Activated naive CD4-positive, alpha-beta T cell treated with anti-CD3 and anti-CD28 coated beads, Interleukin-2, amount 10 ng/mL, durations not matched to agents 7 days and 5 days (primary cell): ENCODE measurements around the gene N4BP2L2.
"Not testable (repeated sequence)": the region's sequence is repeated elsewhere in the genome, so short reads cannot be mapped to it uniquely, and the experiment has no call there.

ENCODE experiments used
- CTCF ChIA-PET: fragments of 350-600 bp; sonication (Branson Sonifier 250); formaldehyde crosslinking; loops from one replicate; lab custom pipeline; 2021; ENCODE audit warnings: antibody characterized with exemption; lab: Charles Lee
- DNase-seq: peaks from one replicate; pipeline ENCODE4 v3.0.0-alpha.2; 2020
- H3K27ac Mint-ChIP-seq: one replicate; pipeline ENCODE4 v1.8.0; 2021; ENCODE audit warnings: mild to moderate bottlenecking, moderate library complexity, mixed read lengths
- H3K27me3 Mint-ChIP-seq: one replicate; pipeline ENCODE4 v1.8.0; 2021; ENCODE audit warnings: mild to moderate bottlenecking, mixed read lengths
- H3K36me3 Mint-ChIP-seq: one replicate; pipeline ENCODE4 v1.8.0; 2021; ENCODE audit warnings: mixed read lengths
- H3K4me1 Mint-ChIP-seq: one replicate; pipeline ENCODE4 v1.8.0; 2021; ENCODE audit warnings: mixed read lengths
- H3K4me3 Mint-ChIP-seq: one replicate; pipeline ENCODE4 v1.8.0; 2021; ENCODE audit warnings: mild to moderate bottlenecking, moderate library complexity, mixed read lengths
- H3K9me3 Mint-ChIP-seq: one replicate; pipeline ENCODE4 v1.8.0; 2021; ENCODE audit warnings: mixed read lengths

N4BP2L2 gene

GRCh38 chr13:32538621-32539246 lies at the start of gene N4BP2L2:
Gene N4BP2L2 (minus strand): TSS chr13:32538795. CDS start chr13:32537027, 1,768 bp downstream.
- peak within 1 kb of the TSS; percentile 96 for H3K4me3 Mint-ChIP-seq
- H3K27me3 Mint-ChIP-seq, result peaks cover 5% of the 10 kb centered on the region
- peaks cover 34% of the 10 kb centered on the region for H3K36me3 Mint-ChIP-seq
- peaks cover 45% of the 10 kb centered on the region for H3K4me1 Mint-ChIP-seq
- DNase-seq, result peak; percentile 95
- peak within 1 kb of the TSS; percentile 100 for H3K27ac Mint-ChIP-seq
- CTCF ChIA-PET, result interaction anchor here (1.0 to 1.4 kb wide), 4 partner anchors 42 to 537 kb away, joined by 3 to 5 read pairs (median 3); no protein-coding TSS in a partner anchor
- no peaks in the 10 kb centered on the region for H3K9me3 Mint-ChIP-seq

GRCh38 chr13:32587811-32588170 lies 49.2 kb upstream of the N4BP2L2 start:
- DNase-seq, result no peak
- peaks cover 4% of the 10 kb centered on the region for H3K27me3 Mint-ChIP-seq
- CTCF ChIA-PET, result interaction anchor here (0.6 to 3.4 kb wide), 17 partner anchors 9 to 680 kb away, joined by 3 to 18 read pairs (median 4); no protein-coding TSS in a partner anchor
- peaks cover 44% of the 10 kb centered on the region for H3K4me1 Mint-ChIP-seq
- peaks cover 19% of the 10 kb centered on the region for H3K36me3 Mint-ChIP-seq
- H3K27ac Mint-ChIP-seq, result peak overlapping the region; percentile 96
- H3K9me3 Mint-ChIP-seq, result no peaks in the 10 kb centered on the region
- peak overlapping the region; percentile 96 for H3K4me3 Mint-ChIP-seq

GRCh38 chr13:32587011-32587810 lies 48.6 kb upstream of the N4BP2L2 start:
- peaks cover 15% of the 10 kb centered on the region for H3K36me3 Mint-ChIP-seq
- H3K4me1 Mint-ChIP-seq, result peaks cover 42% of the 10 kb centered on the region
- no peaks in the 10 kb centered on the region for H3K9me3 Mint-ChIP-seq
- peak overlapping the region; percentile 96 for H3K4me3 Mint-ChIP-seq
- H3K27ac Mint-ChIP-seq, result peak overlapping the region; percentile 96
- peak; percentile 75 for DNase-seq
- peaks cover 10% of the 10 kb centered on the region for H3K27me3 Mint-ChIP-seq
- CTCF ChIA-PET, result interaction anchor here (0.9 to 3.4 kb wide), 16 partner anchors 10 to 430 kb away, joined by 3 to 18 read pairs (median 4); no protein-coding TSS in a partner anchor

GRCh38 chr13:32586080-32586900 lies 47.7 kb upstream of the N4BP2L2 start, which contains the start of gene PDS5B:
Gene PDS5B (plus strand): TSS chr13:32586452. CDS start chr13:32648773, 62,321 bp downstream.
- DNase-seq, result peak; percentile 95
- H3K4me1 Mint-ChIP-seq, result peaks cover 40% of the 10 kb centered on the region
- peak within 1 kb of the TSS; percentile 96 for H3K4me3 Mint-ChIP-seq
- no peaks in the 10 kb centered on the region for H3K9me3 Mint-ChIP-seq
- H3K27ac Mint-ChIP-seq, result peak within 1 kb of the TSS; percentile 96
- H3K27me3 Mint-ChIP-seq, result peaks cover 11% of the 10 kb centered on the region
- peaks cover 11% of the 10 kb centered on the region for H3K36me3 Mint-ChIP-seq
- CTCF ChIA-PET, result interaction anchor here (0.9 to 2.5 kb wide), 11 partner anchors 15 to 1136 kb away, joined by 3 to 17 read pairs (median 5); no protein-coding TSS in a partner anchor

GRCh38 chr13:32585550-32586079 lies 47.0 kb upstream of the N4BP2L2 start:
- CTCF ChIA-PET, result interaction anchor here (0.9 to 1.3 kb wide), 9 partner anchors 15 to 1136 kb away, joined by 3 to 12 read pairs (median 5); no protein-coding TSS in a partner anchor
- peaks cover 10% of the 10 kb centered on the region for H3K36me3 Mint-ChIP-seq
- peaks cover 11% of the 10 kb centered on the region for H3K27me3 Mint-ChIP-seq
- DNase-seq, result peak; percentile 23
- peak overlapping the region; percentile 78 for H3K4me3 Mint-ChIP-seq
- H3K4me1 Mint-ChIP-seq, result peaks cover 39% of the 10 kb centered on the region
- no peaks in the 10 kb centered on the region for H3K9me3 Mint-ChIP-seq
- H3K27ac Mint-ChIP-seq, result peak overlapping the region; percentile 73

GRCh38 chr13:32582991-32583390 lies 44.4 kb upstream of the N4BP2L2 start:
- CTCF ChIA-PET, result interaction anchor here (0.7 to 3.8 kb wide), 3 partner anchors 116 to 647 kb away, joined by 3 to 18 read pairs (median 3); no protein-coding TSS in a partner anchor
- Mint-ChIP-seq H3K9me3 (peaks cover 8% of the 10 kb centered on the region), H3K4me1 (peaks cover 14% of the 10 kb centered on the region), H3K4me3 (no peak overlapping the region), H3K36me3 (peaks cover 8% of the 10 kb centered on the region), H3K27me3 (peaks cover 11% of the 10 kb centered on the region), H3K27ac (no peak overlapping the region)
- DNase-seq, result no peak

GRCh38 chr13:32582281-32582680 lies 43.7 kb upstream of the N4BP2L2 start:
- Mint-ChIP-seq H3K4me1 (peaks cover 10% of the 10 kb centered on the region), H3K36me3 (peaks cover 4% of the 10 kb centered on the region)

GRCh38 chr13:32581177-32581786 lies 42.7 kb upstream of the N4BP2L2 start:
- H3K27me3 Mint-ChIP-seq, result peaks cover 11% of the 10 kb centered on the region
- H3K36me3 Mint-ChIP-seq, result peaks cover 7% of the 10 kb centered on the region
- H3K27ac Mint-ChIP-seq, result no peak overlapping the region
- DNase-seq, result no peak
- peaks cover 17% of the 10 kb centered on the region for H3K9me3 Mint-ChIP-seq
- H3K4me3 Mint-ChIP-seq, result no peak overlapping the region
- CTCF ChIA-PET, result interaction anchor here (0.6 to 3.8 kb wide), 21 partner anchors 9 to 671 kb away, joined by 3 to 26 read pairs (median 4); partner anchors contain the start of gene N4BP2L2
- peaks cover 10% of the 10 kb centered on the region for H3K4me1 Mint-ChIP-seq

More at GRCh38 chr13:32582281-32582680, 43.7 kb upstream of the N4BP2L2 start:
- Mint-ChIP-seq H3K27ac (no peak overlapping the region), H3K27me3 (peaks cover 11% of the 10 kb centered on the region), H3K4me3 (no peak overlapping the region), H3K9me3 (peaks cover 10% of the 10 kb centered on the region)
- CTCF ChIA-PET, result interaction anchor here (0.7 to 3.8 kb wide), 9 partner anchors 8 to 648 kb away, joined by 3 to 26 read pairs (median 4); no protein-coding TSS in a partner anchor
- DNase-seq, result no peak

GRCh38 chr13:32577032-32577431 lies 38.4 kb upstream of the N4BP2L2 start:
- H3K4me1 Mint-ChIP-seq, result no peaks in the 10 kb centered on the region
- no peak overlapping the region for H3K27ac Mint-ChIP-seq
- CTCF ChIA-PET, result no interaction called here
- DNase-seq, result no peak
- H3K36me3 Mint-ChIP-seq, result peaks cover 7% of the 10 kb centered on the region
- H3K9me3 Mint-ChIP-seq, result peaks cover 20% of the 10 kb centered on the region
- H3K27me3 Mint-ChIP-seq, result no peaks in the 10 kb centered on the region
- H3K4me3 Mint-ChIP-seq, result no peak overlapping the region

GRCh38 chr13:32575687-32576086 lies 37.1 kb upstream of the N4BP2L2 start:
- H3K27me3 Mint-ChIP-seq, H3K4me1 Mint-ChIP-seq, CTCF ChIA-PET, H3K36me3 Mint-ChIP-seq, H3K27ac Mint-ChIP-seq, DNase-seq, H3K4me3 Mint-ChIP-seq: not testable (repeated sequence)
- H3K9me3 Mint-ChIP-seq, result peaks cover 20% of the 10 kb centered on the region

- H3K4me1 Mint-ChIP-seq, H3K36me3 Mint-ChIP-seq, H3K27ac Mint-ChIP-seq, H3K4me3 Mint-ChIP-seq, CTCF ChIA-PET, DNase-seq, H3K27me3 Mint-ChIP-seq: not testable (repeated sequence)
- peaks cover 19% of the 10 kb centered on the region for H3K9me3 Mint-ChIP-seq
Measured at GRCh38 chr13:32560842-32561241, 22.2 kb upstream of the N4BP2L2 start.

GRCh38 chr13:32555613-32556012 lies 17.0 kb upstream of the N4BP2L2 start:
- no peak overlapping the region for H3K4me3 Mint-ChIP-seq
- peaks cover 2% of the 10 kb centered on the region for H3K9me3 Mint-ChIP-seq
- no peak for DNase-seq
- no peaks in the 10 kb centered on the region for H3K4me1 Mint-ChIP-seq
- CTCF ChIA-PET, result no interaction called here
- no peak overlapping the region for H3K27ac Mint-ChIP-seq
- no peaks in the 10 kb centered on the region for H3K36me3 Mint-ChIP-seq
- peaks cover 4% of the 10 kb centered on the region for H3K27me3 Mint-ChIP-seq

- Mint-ChIP-seq H3K9me3 (no peaks in the 10 kb centered on the region), H3K27me3 (peaks cover 4% of the 10 kb centered on the region), H3K4me1 (peaks cover under 1% of the 10 kb centered on the region), H3K36me3 (no peaks in the 10 kb centered on the region), H3K27ac (no peak overlapping the region), H3K4me3 (no peak overlapping the region)
- CTCF ChIA-PET, result no interaction called here
- DNase-seq, result no peak
Measured at GRCh38 chr13:32553720-32554119, 15.1 kb upstream of the N4BP2L2 start.
